Subcutaneous adipose tissue (tissue), 4 donors: ENCODE data around the gene TLCD1. TPM values are rescaled to one million over a fixed set of nuclear protein-coding genes. Genes with fewer than 3 reads are reported as not detected.

Experiments used
- CTCF ChIP-seq: fragments of 450-650 bp; IDR thresholded peaks from one replicate; pipeline ENCODE4 v1.5.1; 2016; ENCODE audit warnings: low read depth, mild to moderate bottlenecking, control low read depth, antibody characterized with exemption, moderate library complexity
- total RNA-seq, 4 donors: library from RNA; depleted of rRNA; stranded (reverse); fragments of >200 nt; gene quantifications; one replicate each; pipeline ENCODE4 v1.1.0, GENCODE V29; 2016

Gene TLCD1
- total RNA-seq, 4 donors from 2014 or later: 1.5 to 2.5 (median 1.6) TPM; not detected in 1

GRCh38 chr17:28722417-28723158, 3.4 kb downstream of the TLCD1 start:
- TF ChIP-seq CTCF: no peak

GRCh38 chr17:28720247-28720996, 5.6 kb downstream of the TLCD1 start:
- TF ChIP-seq CTCF: no peak

GRCh38 chr17:28719021-28719433, 7.0 kb downstream of the TLCD1 start:
- TF ChIP-seq CTCF: no peak

GRCh38 chr17:28718333-28719020, 7.6 kb downstream of the TLCD1 start:
- TF ChIP-seq CTCF: no peak

- TF ChIP-seq CTCF: no peak
These were observed 8.3 kb downstream of the TLCD1 start, which contains the start of gene RAB34 for GRCh38 chr17:28717578-28718332. TSS of gene RAB34 (minus strand) at chr17:28717868. CDS start at chr17:28717266, 602 bp downstream.

- TF ChIP-seq CTCF: no peak
These were observed 9.1 kb downstream of the TLCD1 start for GRCh38 chr17:28716740-28717577.
